HG02588 (cell line): ENCODE results near the gene CDCP1.
"Not testable (repeated sequence)": the region's sequence is repeated elsewhere in the genome, so short reads cannot be mapped to it uniquely, and the experiment has no call there.

Experiments
- ATAC-seq: cut with Tn5 transposase; IDR thresholded peaks from one replicate; pipeline ENCODE4 v1.9.1; 2021; ENCODE audit warnings: mild to moderate bottlenecking, moderate library complexity; ENCODE audit not compliant: unreplicated experiment

CDCP1 gene

DNA sequence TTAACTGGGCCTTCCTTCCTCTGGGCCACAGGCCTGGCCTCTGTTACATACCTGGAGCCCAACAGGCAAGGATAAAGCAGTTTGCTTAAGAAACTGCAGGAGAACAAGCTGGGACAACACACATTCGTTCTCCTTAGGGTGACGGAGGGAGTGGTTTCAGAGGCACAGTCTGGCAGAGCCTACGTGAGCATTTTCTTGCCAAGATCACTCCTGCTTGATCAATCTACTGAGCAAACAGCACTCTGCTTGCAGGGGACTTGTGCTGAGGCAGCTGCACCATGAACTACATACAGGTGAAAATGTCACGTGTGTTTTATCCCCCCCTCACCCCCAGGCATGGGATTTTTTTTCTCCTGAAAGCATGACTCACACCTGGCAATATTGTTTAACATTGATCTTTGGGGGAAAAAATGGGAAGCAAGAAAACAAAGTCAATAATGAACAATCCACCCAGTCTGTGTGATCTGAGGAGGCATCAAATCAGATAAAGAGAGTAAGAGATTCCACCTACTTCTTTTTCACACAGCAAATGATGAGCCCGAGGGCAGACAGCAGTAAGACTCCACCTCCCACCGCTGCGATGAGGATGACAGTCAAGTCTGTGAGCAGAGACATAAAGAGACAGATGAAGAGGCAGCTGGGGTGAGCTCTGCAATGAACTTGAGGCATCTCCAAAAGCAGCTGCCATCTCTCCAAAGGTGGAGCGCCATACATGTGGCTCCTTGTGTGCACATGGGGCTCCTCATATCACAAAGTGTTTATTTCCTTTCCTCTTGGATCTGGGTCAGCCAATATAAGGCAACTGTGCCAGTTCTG lies 57.4 kb downstream of the CDCP1 start:
- ATAC-seq = no peak

- no peak for ATAC-seq
Measured at GRCh38 chr3:45087155-45087554, 59.0 kb downstream of the CDCP1 start.

- ATAC-seq = no peak
Measured at GRCh38 chr3:45084820-45085816, 61.1 kb downstream of the CDCP1 start.

- ATAC-seq = no peak
Measured at GRCh38 chr3:45084361-45084760, 61.8 kb downstream of the CDCP1 start.

- ATAC-seq = no peak
Measured at GRCh38 chr3:45083023-45083422, 63.2 kb downstream of the CDCP1 start.

DNA sequence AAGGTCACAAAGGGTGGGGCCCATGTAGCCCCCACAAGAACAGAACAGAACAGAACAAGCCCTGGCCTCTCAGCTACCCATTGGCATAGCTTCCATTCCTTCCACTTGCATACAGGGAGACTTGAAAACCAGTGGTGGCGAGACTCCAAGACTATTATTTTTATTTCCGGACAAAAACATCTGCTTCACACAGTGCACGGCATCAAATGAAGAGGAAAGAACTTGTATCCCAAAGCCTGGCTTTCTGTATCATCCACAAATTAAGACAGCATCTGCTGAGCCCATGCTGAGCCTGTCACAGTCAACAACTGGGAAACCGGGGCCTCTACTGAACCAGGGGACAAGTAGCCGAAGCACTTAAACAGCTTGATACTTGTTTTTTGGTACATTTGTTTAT lies 64.0 kb downstream of the CDCP1 start:
- ATAC-seq = no peak

DNA sequence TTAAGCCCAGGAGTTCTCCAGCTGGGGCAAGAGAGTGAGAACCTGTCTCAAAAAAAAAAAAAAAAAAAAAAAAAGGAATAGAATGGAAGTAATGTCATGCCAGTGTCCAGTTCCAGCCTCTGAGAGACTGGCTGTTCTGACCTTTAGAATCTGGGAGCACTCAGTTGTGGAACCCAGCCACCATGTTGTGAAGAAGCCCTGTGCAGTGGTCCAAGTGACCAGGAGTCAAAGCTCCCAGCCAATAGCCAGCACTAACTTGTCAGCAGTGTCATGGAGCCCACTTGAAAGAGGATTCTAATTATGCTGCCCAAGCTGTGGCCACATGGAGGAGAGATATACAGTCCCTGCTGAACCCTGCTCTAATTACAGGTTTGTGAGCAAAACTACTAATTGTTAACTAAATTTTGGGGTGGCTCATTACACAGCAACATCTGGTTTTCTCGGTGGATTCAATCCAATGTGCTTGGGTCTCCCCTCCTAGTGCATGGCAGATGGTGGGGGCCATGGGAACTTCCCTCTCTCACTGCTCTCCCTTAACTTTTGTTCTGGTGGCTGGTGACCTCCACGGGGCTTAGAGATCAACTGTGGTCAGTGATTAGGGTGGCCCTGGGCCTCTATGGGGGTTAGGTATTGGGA lies 64.6 kb downstream of the CDCP1 start:
- no peak for ATAC-seq

DNA sequence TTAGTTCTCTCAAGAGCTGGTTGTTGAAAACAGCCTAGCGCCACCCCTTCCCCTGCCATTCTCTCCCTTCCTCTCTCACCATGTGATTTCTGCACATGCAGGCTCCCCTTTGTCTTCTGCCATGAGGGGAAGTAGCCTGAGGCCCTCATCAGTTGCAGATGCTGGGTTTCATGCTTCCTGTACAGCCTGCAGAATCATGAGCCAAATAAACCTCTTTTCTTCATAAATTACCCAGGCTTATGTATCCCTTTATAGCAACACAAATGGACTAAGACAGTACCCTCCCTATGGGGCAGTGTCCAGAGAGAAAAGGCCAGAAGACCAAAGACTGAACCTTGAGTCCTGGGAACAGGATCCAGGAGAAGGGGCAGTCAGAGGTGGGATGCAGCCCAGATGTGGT lies 65.4 kb downstream of the CDCP1 start:
- ATAC-seq = no peak

DNA sequence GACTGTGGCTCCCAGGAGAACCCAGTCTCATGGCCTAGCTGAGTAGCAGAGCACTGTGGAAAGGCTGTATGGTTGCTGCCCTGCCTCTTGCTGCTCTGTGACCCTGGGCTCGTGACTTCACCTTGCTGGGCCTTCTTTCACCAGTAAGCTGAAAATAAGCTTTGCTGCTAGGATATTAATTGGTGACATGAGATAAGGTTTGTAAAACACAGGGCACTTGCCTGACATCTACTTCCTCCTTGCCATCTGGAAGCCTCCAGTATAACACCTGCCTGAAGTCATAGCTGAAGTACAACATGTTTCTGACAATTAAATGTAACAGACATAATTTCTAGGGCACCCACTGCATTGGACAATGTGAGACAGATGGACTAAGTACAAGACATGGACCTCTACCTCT lies 66.5 kb downstream of the CDCP1 start:
- no peak for ATAC-seq

DNA sequence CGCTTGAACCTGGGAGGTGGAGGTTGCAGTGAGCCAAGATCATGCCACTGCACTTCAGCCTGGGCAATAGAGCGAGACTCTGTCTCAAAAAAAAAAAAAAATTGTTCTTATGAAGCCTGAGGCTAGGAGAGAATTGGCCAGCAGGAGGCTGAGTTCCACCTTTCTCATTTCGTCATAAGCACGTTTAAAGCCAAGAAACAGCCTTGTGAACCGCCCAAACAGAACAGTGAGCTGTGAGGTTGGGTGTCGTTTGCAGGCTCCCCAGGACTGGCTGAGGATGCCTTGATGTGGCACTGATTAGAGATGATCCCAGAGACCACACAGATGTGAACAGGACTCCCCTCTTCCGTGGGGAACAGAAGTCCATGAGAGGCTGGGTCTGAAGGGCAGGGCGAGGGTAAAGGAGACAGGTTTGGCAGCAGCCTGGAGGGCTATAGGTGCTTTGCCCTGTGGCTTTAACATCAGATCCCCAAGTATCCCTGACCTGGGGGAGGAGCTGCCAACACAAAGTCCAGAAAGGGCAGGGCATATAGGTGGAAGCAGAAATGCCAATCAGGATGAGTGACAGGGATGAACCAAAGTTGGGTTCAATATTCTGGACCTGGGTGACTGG lies 67.2 kb downstream of the CDCP1 start:
- ATAC-seq = no peak

DNA sequence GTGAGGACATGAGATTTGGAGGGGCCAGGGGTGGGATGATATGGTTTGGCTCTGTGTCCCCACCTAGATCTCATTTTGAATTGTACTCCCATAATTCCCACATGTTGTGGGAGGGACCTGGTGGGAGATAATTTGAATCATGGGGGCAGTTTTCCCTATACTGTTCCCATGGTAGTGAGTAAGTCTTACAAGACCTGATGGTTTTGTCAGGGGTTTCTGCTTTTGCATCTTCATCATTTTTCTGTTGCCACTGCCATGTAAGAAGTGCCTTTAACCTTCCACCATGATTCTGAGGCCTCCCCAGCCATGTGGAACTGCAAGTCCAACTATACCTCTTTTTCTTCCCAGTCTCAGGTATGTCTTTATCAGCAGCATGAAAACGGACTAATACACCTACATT lies 67.9 kb downstream of the CDCP1 start:
- ATAC-seq = not testable (repeated sequence)

DNA sequence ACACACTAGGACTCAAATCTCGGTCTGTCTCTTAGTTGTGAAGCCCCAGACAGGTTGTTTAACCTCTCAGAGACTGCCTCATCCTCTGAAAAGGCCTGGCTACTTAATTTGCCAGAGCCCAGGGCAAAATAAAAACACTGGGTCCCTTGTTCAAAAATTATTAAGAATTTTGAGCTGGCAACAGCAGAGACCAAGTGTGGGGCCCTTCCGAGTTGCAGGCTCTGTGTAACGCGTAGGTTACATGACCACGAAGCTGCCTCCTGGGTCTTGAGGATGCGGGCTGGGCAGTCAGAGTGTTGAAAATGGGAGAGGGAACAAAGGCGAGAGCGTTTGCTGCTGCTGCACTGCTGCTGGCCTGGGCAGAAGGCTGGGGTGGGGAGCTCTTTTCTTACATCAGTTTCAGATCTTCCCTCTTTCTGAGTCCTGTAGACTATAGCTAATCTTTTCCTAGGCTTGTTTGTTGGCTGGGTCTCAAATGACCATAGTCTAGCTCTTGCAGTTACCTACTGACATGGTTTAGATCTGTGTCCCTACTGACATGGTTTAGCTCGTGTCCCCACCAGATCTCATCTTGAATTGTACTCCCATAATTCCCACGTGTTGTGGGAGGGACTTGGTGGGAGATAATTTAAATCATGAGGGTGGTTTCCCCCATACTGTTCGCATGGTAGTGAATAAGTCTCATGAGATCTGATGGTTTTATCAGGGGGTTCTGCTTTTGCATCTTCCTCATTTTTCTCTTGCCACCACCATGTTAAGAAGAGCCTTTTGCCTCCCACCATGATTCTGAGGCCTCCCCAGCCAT lies 70.2 kb downstream of the CDCP1 start:
- no peak for ATAC-seq

DNA sequence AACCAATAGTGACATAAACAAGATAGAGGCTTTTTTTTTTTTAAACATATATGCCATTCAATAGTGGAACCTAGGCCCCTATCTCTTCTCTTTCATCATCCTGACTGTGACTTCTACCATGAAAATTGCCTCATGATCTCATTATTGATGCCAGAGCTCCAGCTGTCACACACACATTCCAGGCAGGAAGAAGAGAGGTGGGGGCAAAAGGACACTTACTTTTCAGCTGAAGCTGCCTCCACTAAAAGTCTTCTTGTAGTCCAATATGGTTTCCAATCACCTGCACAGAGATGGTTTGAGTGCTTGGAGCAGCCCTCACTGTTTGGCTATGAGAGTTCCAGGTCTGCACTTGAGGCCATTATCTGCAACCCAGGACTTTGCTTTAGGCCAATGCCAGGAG lies 75.1 kb downstream of the CDCP1 start:
- no peak for ATAC-seq

GRCh38 chr3:45067941-45068340 lies 78.2 kb downstream of the CDCP1 start:
- ATAC-seq = no peak

DNA sequence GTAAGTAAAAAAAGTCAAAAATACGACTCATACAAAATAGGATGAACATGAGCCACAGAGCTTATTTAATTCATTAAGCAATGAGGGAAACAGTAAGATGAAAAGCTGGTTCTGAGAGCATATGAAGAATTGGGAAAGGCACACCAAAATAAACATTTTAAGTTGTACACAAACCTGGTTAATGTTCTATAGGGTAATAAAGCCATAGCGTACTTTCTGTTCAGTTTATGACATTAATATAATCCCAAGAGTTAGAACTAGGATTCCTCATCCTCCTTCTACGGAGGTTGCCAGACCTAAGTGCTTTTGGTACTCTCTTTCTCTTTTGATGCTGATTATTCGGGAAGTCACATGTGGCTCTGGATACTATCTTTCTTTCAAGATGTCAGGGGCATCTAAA lies 78.7 kb downstream of the CDCP1 start:
- ATAC-seq = no peak

- ATAC-seq = no peak
Measured at GRCh38 chr3:45066109-45066801, 79.9 kb downstream of the CDCP1 start.

DNA sequence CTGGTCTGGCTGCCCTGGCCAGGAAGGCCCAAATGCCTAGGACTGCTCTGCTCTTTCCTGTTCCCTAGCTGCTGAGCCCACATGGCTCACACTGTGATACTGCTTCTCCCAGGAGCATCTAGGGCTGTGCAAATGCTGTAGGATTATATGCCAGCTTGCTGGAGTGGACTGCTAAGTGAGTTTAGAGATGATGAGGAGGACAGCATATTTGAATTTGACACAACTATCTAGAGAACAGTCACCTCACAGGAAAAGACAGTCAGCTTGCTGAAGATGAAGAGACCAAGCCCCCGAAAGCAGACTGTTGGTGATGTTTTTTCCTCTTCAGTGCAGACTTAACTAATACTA lies 80.8 kb downstream of the CDCP1 start:
- no peak for ATAC-seq

GRCh38 chr3:45064512-45065372 lies 81.4 kb downstream of the CDCP1 start:
- ATAC-seq = no peak

- no peak for ATAC-seq
Measured at GRCh38 chr3:45062697-45063070, 83.5 kb downstream of the CDCP1 start.
